Thymus (tissue), 11 donors: ENCODE results near the gene APEH. TPM values are rescaled to one million over a fixed set of nuclear protein-coding genes. Genes with fewer than 3 reads are reported as not detected.
A peak's percentile ranks its signal among the peaks of the same experiment; 100 is the strongest.

Source experiments
- DNase-seq, 9 donors: peaks; one replicate each; pipeline ENCODE4 v3.0.0-alpha.2; 2013; ENCODE audit warnings: low spot score in 9 of 9, low read depth in 6 of 9, missing footprints in 1 of 9
- H3K27ac ChIP-seq, 2 donors: one replicate each; pipeline ENCODE4 v1.5.1; 2013; ENCODE audit warnings: control low read depth in 1 of 2, low read depth in 1 of 2, low read length in 1 of 2, mild to moderate bottlenecking in 1 of 2, moderate library complexity in 1 of 2
- H3K27me3 ChIP-seq, 2 donors: one replicate each; pipeline ENCODE4 v1.5.1; 2013; ENCODE audit warnings: low read length in 1 of 2; ENCODE audit not compliant: control insufficient read depth in 2 of 2, insufficient read depth in 1 of 2
- H3K36me3 ChIP-seq, 2 donors: one replicate each; pipeline ENCODE4 v1.5.1; 2013; ENCODE audit warnings: low read length in 1 of 2, mild to moderate bottlenecking in 1 of 2, moderate library complexity in 1 of 2; ENCODE audit not compliant: control insufficient read depth in 2 of 2, insufficient read depth in 2 of 2
- H3K4me1 ChIP-seq, 2 donors: one replicate each; pipeline ENCODE4 v1.5.1; 2013; ENCODE audit warnings: low read length in 2 of 2; ENCODE audit not compliant: control insufficient read depth in 2 of 2, insufficient read depth in 2 of 2
- H3K4me3 ChIP-seq, 2 donors: one replicate each; pipeline ENCODE4 v1.5.1; 2013; ENCODE audit warnings: low read length in 2 of 2, control low read depth in 1 of 2, mild to moderate bottlenecking in 1 of 2
- H3K9me3 ChIP-seq, 2 donors: one replicate each; pipeline ENCODE4 v1.5.1; 2013; ENCODE audit warnings: low read length in 1 of 2, mild to moderate bottlenecking in 1 of 2; ENCODE audit not compliant: control insufficient read depth in 2 of 2, insufficient read depth in 1 of 2
- WGBS: extraction: QIAGEN DNeasy Blood & Tissue Kit; methylation state at CpG from one replicate; pipeline ENCODE4 v1.1.7; 2013; 5-methylcytosine and 5-hydroxymethylcytosine counted together
- polyA plus RNA-seq: library from polyadenylated mRNA; stranded (reverse); fragments of 200-250 nt; gene quantifications from one replicate; pipeline ENCODE4 v1.2.3, GENCODE V29; 2013
- total RNA-seq: library from RNA; stranded (reverse); fragments of 120-200 nt; gene quantifications from one replicate; pipeline ENCODE4 v1.2.4, GENCODE V29; 2013
- donor health status: healthy.

APEH gene
- total and polyA plus RNA-seq, 2 donors, result 45.8 to 90.5 TPM

- Histone ChIP-seq H3K27ac (no peak overlapping the region), H3K36me3 (peaks cover 52 to 81% of the 10 kb centered on the region in 2 donors), H3K4me1 (peaks cover 0 to 1% of the 10 kb centered on the region in 2 donors), H3K4me3 (no peak overlapping the region), H3K9me3 (no peaks in the 10 kb centered on the region), H3K27me3 (no peaks in the 10 kb centered on the region)
- no peak for DNase-seq
- over 99% methylated on average over 4 of the region's 4 CpGs for WGBS
These were observed 55.9 kb downstream of the APEH start for GRCh38 chr3:49729966-49730609.

- WGBS, result 98% methylated on average over 11 of the region's 11 CpGs
- Histone ChIP-seq H3K27me3 (no peaks in the 10 kb centered on the region), H3K27ac (peak overlapping the region in 1 of 2 donors; percentile 36), H3K4me3 (no peak overlapping the region), H3K4me1 (no peaks in the 10 kb centered on the region), H3K36me3 (peaks cover 45 to 79% of the 10 kb centered on the region in 2 donors), H3K9me3 (no peaks in the 10 kb centered on the region)
- DNase-seq, result no peak
These were observed 58.4 kb downstream of the APEH start for GRCh38 chr3:49732597-49732996.

GRCh38 chr3:49733551-49733950 lies 59.4 kb downstream of the APEH start:
- no peak overlapping the region for H3K27ac ChIP-seq
- H3K4me1 ChIP-seq, result no peaks in the 10 kb centered on the region
- H3K9me3 ChIP-seq, result no peaks in the 10 kb centered on the region
- peaks cover 49 to 82% of the 10 kb centered on the region in 2 donors for H3K36me3 ChIP-seq
- DNase-seq, result no peak
- WGBS, result 98% methylated on average over 1 of the region's 1 CpG
- H3K27me3 ChIP-seq, result no peaks in the 10 kb centered on the region
- no peak overlapping the region for H3K4me3 ChIP-seq

Other genes with a start within 250 kb of the APEH start
- gene NICN1, start 245.0 kb upstream of the APEH start, total RNA-seq, result 4.8 TPM
- gene NICN1, start 245.0 kb upstream of the APEH start, polyA plus RNA-seq, result 9.2 TPM
- 8.5 TPM for gene DAG1, start 204.1 kb upstream of the APEH start, total RNA-seq
- 11.5 TPM for gene DAG1, start 204.1 kb upstream of the APEH start, polyA plus RNA-seq
- 0.09 TPM for gene BSN, start 119.9 kb upstream of the APEH start, total RNA-seq
- gene BSN, start 119.9 kb upstream of the APEH start, polyA plus RNA-seq, result 0.09 TPM
- gene MST1, start 15.1 kb downstream of the APEH start, total RNA-seq, result 7.0 TPM
- gene MST1, start 15.1 kb downstream of the APEH start, polyA plus RNA-seq, result 90.3 TPM
- 12.3 TPM for gene RNF123, start 15.2 kb downstream of the APEH start, total RNA-seq
- 23.7 TPM for gene RNF123, start 15.2 kb downstream of the APEH start, polyA plus RNA-seq
- 0.19 TPM for gene AMIGO3, start 45.3 kb downstream of the APEH start, total RNA-seq
- 2.0 TPM for gene AMIGO3, start 45.3 kb downstream of the APEH start, polyA plus RNA-seq
- gene GMPPB, start 49.6 kb downstream of the APEH start, total RNA-seq, result 17.0 TPM
- gene GMPPB, start 49.6 kb downstream of the APEH start, polyA plus RNA-seq, result 13.2 TPM
- 12.2 TPM for gene IP6K1, start 112.2 kb downstream of the APEH start, total RNA-seq
- gene IP6K1, start 112.2 kb downstream of the APEH start, polyA plus RNA-seq, result 17.2 TPM
- gene CDHR4, start 125.5 kb downstream of the APEH start, total RNA-seq, result not detected
- 0.18 TPM for gene CDHR4, start 125.5 kb downstream of the APEH start, polyA plus RNA-seq
- gene INKA1, start 128.9 kb downstream of the APEH start, total RNA-seq, result 4.2 TPM
- 5.2 TPM for gene INKA1, start 128.9 kb downstream of the APEH start, polyA plus RNA-seq
- gene UBA7, start 139.6 kb downstream of the APEH start, total RNA-seq, result 56.8 TPM
- 85.7 TPM for gene UBA7, start 139.6 kb downstream of the APEH start, polyA plus RNA-seq
- 8.2 TPM for gene TRAIP, start 182.2 kb downstream of the APEH start, total RNA-seq
- gene TRAIP, start 182.2 kb downstream of the APEH start, polyA plus RNA-seq, result 2.4 TPM
- gene CAMKV, start 195.6 kb downstream of the APEH start, total RNA-seq, result 0.14 TPM
- gene CAMKV, start 195.6 kb downstream of the APEH start, polyA plus RNA-seq, result 0.23 TPM
- gene MST1R, start 229.5 kb downstream of the APEH start, total RNA-seq, result 8.9 TPM
- gene MST1R, start 229.5 kb downstream of the APEH start, polyA plus RNA-seq, result 25.3 TPM